ENCODE measurements around the gene DNAJB6.
"Not testable (repeated sequence)": the region's sequence is repeated elsewhere in the genome, so short reads cannot be mapped to it uniquely, and the experiment has no call there.

Gene DNAJB6

GRCh38 chr7:157454003-157454402, 117.2 kb downstream of the DNAJB6 start:
- H3K9me3 ChIP-seq (ENCODE audit: control insufficient read depth, low read length); DNase-seq; H3K27me3 ChIP-seq (replicated peaks; ENCODE audit: control insufficient read depth, insufficient read depth, low read length, poor library complexity, severe bottlenecking); H3K4me1 ChIP-seq (ENCODE audit: control insufficient read depth, insufficient read depth, low read length, poor library complexity, severe bottlenecking); H3K27ac ChIP-seq (ENCODE audit: insufficient read depth, low read length, poor library complexity, severe bottlenecking); H3K4me3 ChIP-seq (ENCODE audit: insufficient read depth, low read depth, low read length, poor library complexity, severe bottlenecking); H3K36me3 ChIP-seq (ENCODE audit: control insufficient read depth, insufficient read depth, low read length): not testable (repeated sequence)

GRCh38 chr7:157457355-157458253, 120.8 kb downstream of the DNAJB6 start:
- Histone ChIP-seq H3K27ac (ENCODE audit: insufficient read depth, low read length, poor library complexity, severe bottlenecking) (no peak overlapping the region), H3K4me3 (ENCODE audit: insufficient read depth, low read depth, low read length, poor library complexity, severe bottlenecking) (no peak overlapping the region), H3K36me3 (ENCODE audit: control insufficient read depth, insufficient read depth, low read length) (no peaks in the 10 kb centered on the region), H3K27me3 (replicated peaks; ENCODE audit: control insufficient read depth, insufficient read depth, low read length, poor library complexity, severe bottlenecking) (no peaks in the 10 kb centered on the region), H3K4me1 (ENCODE audit: control insufficient read depth, insufficient read depth, low read length, poor library complexity, severe bottlenecking) (no peaks in the 10 kb centered on the region), H3K9me3 (ENCODE audit: control insufficient read depth, low read length) (no peaks in the 10 kb centered on the region)
- no peak for DNase-seq

GRCh38 chr7:157458254-157458633, 121.4 kb downstream of the DNAJB6 start:
- Histone ChIP-seq H3K27me3 (replicated peaks; ENCODE audit: control insufficient read depth, insufficient read depth, low read length, poor library complexity, severe bottlenecking) (no peaks in the 10 kb centered on the region), H3K36me3 (ENCODE audit: control insufficient read depth, insufficient read depth, low read length) (no peaks in the 10 kb centered on the region), H3K9me3 (ENCODE audit: control insufficient read depth, low read length) (no peaks in the 10 kb centered on the region), H3K27ac (ENCODE audit: insufficient read depth, low read length, poor library complexity, severe bottlenecking) (no peak overlapping the region), H3K4me3 (ENCODE audit: insufficient read depth, low read depth, low read length, poor library complexity, severe bottlenecking) (no peak overlapping the region), H3K4me1 (ENCODE audit: control insufficient read depth, insufficient read depth, low read length, poor library complexity, severe bottlenecking) (no peaks in the 10 kb centered on the region)
- no peak for DNase-seq

- Histone ChIP-seq H3K27me3 (replicated peaks; ENCODE audit: control insufficient read depth, insufficient read depth, low read length, poor library complexity, severe bottlenecking) (no peaks in the 10 kb centered on the region), H3K4me1 (ENCODE audit: control insufficient read depth, insufficient read depth, low read length, poor library complexity, severe bottlenecking) (no peaks in the 10 kb centered on the region), H3K27ac (ENCODE audit: insufficient read depth, low read length, poor library complexity, severe bottlenecking) (no peak overlapping the region), H3K9me3 (ENCODE audit: control insufficient read depth, low read length) (no peaks in the 10 kb centered on the region), H3K4me3 (ENCODE audit: insufficient read depth, low read depth, low read length, poor library complexity, severe bottlenecking) (no peak overlapping the region), H3K36me3 (ENCODE audit: control insufficient read depth, insufficient read depth, low read length) (no peaks in the 10 kb centered on the region)
- DNase-seq = no peak
These were observed 123.2 kb downstream of the DNAJB6 start for GRCh38 chr7:157459966-157460365.

GRCh38 chr7:157460721-157461120, 123.9 kb downstream of the DNAJB6 start:
- no peaks in the 10 kb centered on the region for H3K9me3 ChIP-seq (ENCODE audit: control insufficient read depth, low read length)
- no peaks in the 10 kb centered on the region for H3K36me3 ChIP-seq (ENCODE audit: control insufficient read depth, insufficient read depth, low read length)

DNA sequence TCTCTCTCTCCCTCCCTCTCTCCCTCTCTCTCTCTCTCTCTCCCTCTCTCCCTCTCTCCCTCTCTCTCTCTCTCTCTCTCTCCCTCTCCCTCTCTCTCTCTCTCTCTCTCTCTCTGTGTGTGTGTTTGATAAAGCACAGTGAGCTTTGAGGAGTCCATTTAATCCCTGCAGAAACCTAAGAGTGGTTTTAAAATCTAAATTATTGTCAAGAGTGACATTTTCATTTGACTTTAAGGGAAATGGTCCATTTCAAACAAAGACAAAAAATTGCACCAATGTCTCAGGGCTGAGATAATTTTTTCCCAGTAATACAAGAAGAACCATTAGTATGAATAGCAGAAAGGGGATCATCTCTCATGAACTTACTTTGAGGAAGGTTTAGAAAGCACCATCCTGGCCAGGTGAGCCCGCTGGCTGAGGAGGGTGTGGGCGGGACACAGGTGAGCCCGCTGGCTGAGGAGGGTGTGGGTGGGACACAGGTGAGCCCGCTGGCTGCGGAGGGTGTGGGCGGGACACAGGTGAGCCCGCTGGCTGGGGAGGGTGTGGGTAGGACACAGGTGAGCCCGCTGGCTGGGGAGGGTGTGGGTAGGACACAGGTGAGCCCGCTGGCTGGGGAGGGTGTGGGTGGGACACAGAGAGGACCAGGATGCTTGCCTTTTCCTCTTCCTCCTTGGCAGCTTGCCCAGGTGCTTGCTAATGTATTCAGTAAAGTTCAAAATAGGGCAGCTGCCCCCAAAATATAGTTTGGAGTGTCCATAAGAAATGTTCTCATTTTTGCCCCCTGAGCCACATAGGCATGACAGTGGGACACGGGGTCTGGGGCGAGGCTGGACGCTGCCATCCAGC, 125.0 kb downstream of the DNAJB6 start:
- no peak for DNase-seq
- H3K27ac ChIP-seq (ENCODE audit: insufficient read depth, low read length, poor library complexity, severe bottlenecking) = no peak overlapping the region
- H3K27me3 ChIP-seq (replicated peaks; ENCODE audit: control insufficient read depth, insufficient read depth, low read length, poor library complexity, severe bottlenecking) = no peaks in the 10 kb centered on the region
- no peaks in the 10 kb centered on the region for H3K4me1 ChIP-seq (ENCODE audit: control insufficient read depth, insufficient read depth, low read length, poor library complexity, severe bottlenecking)
- no peaks in the 10 kb centered on the region for H3K9me3 ChIP-seq (ENCODE audit: control insufficient read depth, low read length)
- no peaks in the 10 kb centered on the region for H3K36me3 ChIP-seq (ENCODE audit: control insufficient read depth, insufficient read depth, low read length)
- no peak overlapping the region for H3K4me3 ChIP-seq (ENCODE audit: insufficient read depth, low read depth, low read length, poor library complexity, severe bottlenecking)

More at GRCh38 chr7:157460721-157461120, 123.9 kb downstream of the DNAJB6 start:
- no peaks in the 10 kb centered on the region for H3K27me3 ChIP-seq (replicated peaks; ENCODE audit: control insufficient read depth, insufficient read depth, low read length, poor library complexity, severe bottlenecking)
- no peaks in the 10 kb centered on the region for H3K4me1 ChIP-seq (ENCODE audit: control insufficient read depth, insufficient read depth, low read length, poor library complexity, severe bottlenecking)
- no peak overlapping the region for H3K27ac ChIP-seq (ENCODE audit: insufficient read depth, low read length, poor library complexity, severe bottlenecking)
- H3K4me3 ChIP-seq (ENCODE audit: insufficient read depth, low read depth, low read length, poor library complexity, severe bottlenecking) = no peak overlapping the region
- no peak for DNase-seq

GRCh38 chr7:157462419-157462771, 125.6 kb downstream of the DNAJB6 start:
- Histone ChIP-seq H3K4me1 (ENCODE audit: control insufficient read depth, insufficient read depth, low read length, poor library complexity, severe bottlenecking) (no peaks in the 10 kb centered on the region), H3K27me3 (replicated peaks; ENCODE audit: control insufficient read depth, insufficient read depth, low read length, poor library complexity, severe bottlenecking) (no peaks in the 10 kb centered on the region), H3K36me3 (ENCODE audit: control insufficient read depth, insufficient read depth, low read length) (no peaks in the 10 kb centered on the region), H3K9me3 (ENCODE audit: control insufficient read depth, low read length) (no peaks in the 10 kb centered on the region), H3K4me3 (ENCODE audit: insufficient read depth, low read depth, low read length, poor library complexity, severe bottlenecking) (no peak overlapping the region), H3K27ac (ENCODE audit: insufficient read depth, low read length, poor library complexity, severe bottlenecking) (no peak overlapping the region)
- DNase-seq = no peak

DNA sequence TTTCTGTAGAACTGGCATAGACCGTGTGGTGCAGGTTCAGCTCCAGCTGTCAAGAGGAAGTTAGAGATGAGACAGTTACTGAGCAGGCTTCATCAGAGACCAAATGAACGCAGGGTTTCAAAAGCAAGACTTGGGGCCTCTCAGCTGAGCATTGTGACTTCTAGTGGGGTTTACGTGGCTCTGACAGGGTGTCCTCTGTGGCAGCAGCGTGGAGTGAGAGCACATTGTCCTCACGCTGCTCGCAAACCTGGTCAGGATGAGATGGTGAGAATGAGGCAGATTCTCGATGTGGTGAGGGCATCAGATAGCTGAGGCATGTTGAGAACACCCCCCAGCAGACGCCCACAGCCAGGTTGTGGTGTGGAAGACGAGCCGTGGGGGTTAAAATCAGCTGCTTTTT, 126.0 kb downstream of the DNAJB6 start:
- H3K9me3 ChIP-seq (ENCODE audit: control insufficient read depth, low read length) = no peaks in the 10 kb centered on the region
- no peak for DNase-seq
- H3K4me1 ChIP-seq (ENCODE audit: control insufficient read depth, insufficient read depth, low read length, poor library complexity, severe bottlenecking) = no peaks in the 10 kb centered on the region
- H3K36me3 ChIP-seq (ENCODE audit: control insufficient read depth, insufficient read depth, low read length) = no peaks in the 10 kb centered on the region
- no peak overlapping the region for H3K4me3 ChIP-seq (ENCODE audit: insufficient read depth, low read depth, low read length, poor library complexity, severe bottlenecking)
- no peaks in the 10 kb centered on the region for H3K27me3 ChIP-seq (replicated peaks; ENCODE audit: control insufficient read depth, insufficient read depth, low read length, poor library complexity, severe bottlenecking)
- H3K27ac ChIP-seq (ENCODE audit: insufficient read depth, low read length, poor library complexity, severe bottlenecking) = no peak overlapping the region

- no peaks in the 10 kb centered on the region for H3K27me3 ChIP-seq (replicated peaks; ENCODE audit: control insufficient read depth, insufficient read depth, low read length, poor library complexity, severe bottlenecking)
- no peaks in the 10 kb centered on the region for H3K9me3 ChIP-seq (ENCODE audit: control insufficient read depth, low read length)
- no peaks in the 10 kb centered on the region for H3K4me1 ChIP-seq (ENCODE audit: control insufficient read depth, insufficient read depth, low read length, poor library complexity, severe bottlenecking)
- no peak overlapping the region for H3K27ac ChIP-seq (ENCODE audit: insufficient read depth, low read length, poor library complexity, severe bottlenecking)
- H3K36me3 ChIP-seq (ENCODE audit: control insufficient read depth, insufficient read depth, low read length) = no peaks in the 10 kb centered on the region
- DNase-seq = no peak
- no peak overlapping the region for H3K4me3 ChIP-seq (ENCODE audit: insufficient read depth, low read depth, low read length, poor library complexity, severe bottlenecking)
These were observed 126.4 kb downstream of the DNAJB6 start for GRCh38 chr7:157463245-157463644.

All from effector memory CD4-positive, alpha-beta T cell (primary cell).